Tibial nerve (tissue), 4 donors: ENCODE measurements around the gene COX4I2.

ENCODE experiments used
- CTCF ChIP-seq, 5 experiments: fragments of 200-600 bp in 3 of 5; fragments of 450-650 bp in 2 of 5; sonication (generic) in 3 of 5; IDR thresholded peaks; one replicate each; pipeline ENCODE4 v1.5.1; 2016 to 2019; ENCODE audit warnings: antibody characterized with exemption in 5 of 5, mild to moderate bottlenecking in 3 of 5, moderate library complexity in 2 of 5
- EP300 ChIP-seq, 2 donors: sonication (generic); formaldehyde crosslinking; IDR thresholded peaks; one replicate each; pipeline ENCODE4 v1.6.1; 2017; ENCODE audit warnings: antibody characterized with exemption in 2 of 2, mild to moderate bottlenecking in 1 of 2
- POLR2A ChIP-seq, 2 donors: fragments of 450-650 bp; IDR thresholded peaks; one replicate each; pipeline ENCODE4 v1.6.1; 2017; ENCODE audit warnings: antibody characterized with exemption in 2 of 2, mild to moderate bottlenecking in 2 of 2, moderate library complexity in 2 of 2

GRCh38 chr20:31606804-31607639, 30.7 kb upstream of the COX4I2 start:
- no peak for TF ChIP-seq CTCF (IDR thresholded peaks at IDR 0.05)
- no peak for TF ChIP-seq POLR2A (IDR thresholded peaks at IDR 0.05)
- TF ChIP-seq EP300 (IDR thresholded peaks at IDR 0.05) = no peak
